Small intestine (tissue), 7 donors: ENCODE data around the gene AACS. TPM values are rescaled to one million over a fixed set of nuclear protein-coding genes. Genes with fewer than 3 reads are reported as not detected.

ENCODE experiments used
- DNase-seq, 2 donors: peaks; one replicate each; pipeline versions ENCODE4 v3.0.0 to v3.0.0-alpha.2; 2013
- FAIRE-seq: peaks from 2 replicates; lab custom pipeline; 2012; peaks lifted over from hg19 to GRCh38; lab: Jason Lieb, UNC
- H3K27ac ChIP-seq, 3 donors: one replicate each; pipeline ENCODE4 v1.5.1; 2013; ENCODE audit warnings: low read length in 2 of 3, mild to moderate bottlenecking in 2 of 3, control low read depth in 1 of 3, inconsistent platforms in 1 of 3, low read depth in 1 of 3, moderate library complexity in 1 of 3
- H3K27me3 ChIP-seq, 3 donors: one replicate each; pipeline ENCODE4 v1.6.1; 2013; ENCODE audit warnings: low read length in 3 of 3, inconsistent platforms in 1 of 3; ENCODE audit not compliant: control insufficient read depth in 3 of 3, insufficient read depth in 3 of 3
- H3K36me3 ChIP-seq, 3 donors: one replicate each; pipeline ENCODE4 v1.6.1; 2013; ENCODE audit warnings: low read length in 3 of 3, inconsistent platforms in 1 of 3, low read depth in 1 of 3, mild to moderate bottlenecking in 1 of 3, moderate library complexity in 1 of 3; ENCODE audit not compliant: control insufficient read depth in 3 of 3, insufficient read depth in 2 of 3
- H3K4me1 ChIP-seq, 3 donors: one replicate each; pipeline ENCODE4 v1.6.1; 2013; ENCODE audit warnings: low read length in 2 of 3, inconsistent platforms in 1 of 3, low read depth in 1 of 3, mild to moderate bottlenecking in 1 of 3, moderate library complexity in 1 of 3; ENCODE audit not compliant: control insufficient read depth in 3 of 3, insufficient read depth in 2 of 3
- H3K4me3 ChIP-seq, 3 donors: one replicate each; pipeline ENCODE4 v1.5.1; 2013; ENCODE audit warnings: low read length in 3 of 3, control low read depth in 1 of 3, inconsistent platforms in 1 of 3, low read depth in 1 of 3, mild to moderate bottlenecking in 1 of 3, moderate library complexity in 1 of 3
- H3K9me3 ChIP-seq, 2 donors: one replicate each; pipeline ENCODE4 v1.6.1; 2013; ENCODE audit warnings: low read depth in 1 of 2, low read length in 1 of 2; ENCODE audit not compliant: control insufficient read depth in 2 of 2, insufficient read depth in 1 of 2
- WGBS, 3 donors: extraction: QIAGEN DNeasy Blood & Tissue Kit; methylation state at CpG; one replicate each; pipeline ENCODE4 v1.1.7; 2013; 5-methylcytosine and 5-hydroxymethylcytosine counted together
- polyA plus RNA-seq, 4 donors: library from polyadenylated mRNA; stranded (reverse) in 3 of 4; unstranded in 1 of 4; fragments of 200-250 nt in 3 of 4; fragments of 120-200 nt in 1 of 4; gene quantifications; one replicate each; pipeline versions ENCODE4 v1.2.1 to v1.2.3, GENCODE V29; 2013
- donor health status: healthy with polysubstance abuse.
- donor health status: control.
- donor health status: control.
- donor health status: Bipolar disorder and iron deficiency.
- donor health status: healthy.

Gene AACS
- polyA plus RNA-seq, 4 donors: 15.8 to 35.9 (median 22.4) TPM

DNA sequence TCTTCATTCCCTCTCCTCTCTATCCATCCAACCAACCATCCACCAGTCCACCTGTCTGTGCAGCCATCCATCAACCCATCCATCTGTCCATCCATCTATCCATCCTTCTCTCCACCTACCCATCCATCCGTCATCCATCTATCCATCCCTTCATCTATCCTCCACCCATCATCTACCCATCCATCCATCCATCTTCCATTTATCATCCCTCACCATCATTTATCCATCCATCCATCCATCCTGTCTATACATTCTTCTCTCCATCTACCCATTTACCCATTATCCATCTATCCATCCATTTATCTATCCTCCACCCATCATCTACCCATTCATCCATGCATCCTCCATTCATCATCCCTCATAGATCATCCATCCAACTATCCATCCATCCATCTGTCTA, 24.4 kb downstream of the AACS start:
- Histone ChIP-seq H3K9me3 (no peaks in the 10 kb centered on the region), H3K4me1 (peaks cover 0 to 13% (median 0%) of the 10 kb centered on the region in 3 donors), H3K27ac (no peak overlapping the region), H3K36me3 (peaks cover 3 to 66% (median 21%) of the 10 kb centered on the region in 3 donors), H3K27me3 (no peaks in the 10 kb centered on the region), H3K4me3 (no peak overlapping the region)
- whole genome bisulfite sequencing, 3 donors: 97 to 100% (median 100%) methylated on average over 1 of the region's 1 CpG
- no peak for DNase-seq
- no peak for FAIRE-seq

DNA sequence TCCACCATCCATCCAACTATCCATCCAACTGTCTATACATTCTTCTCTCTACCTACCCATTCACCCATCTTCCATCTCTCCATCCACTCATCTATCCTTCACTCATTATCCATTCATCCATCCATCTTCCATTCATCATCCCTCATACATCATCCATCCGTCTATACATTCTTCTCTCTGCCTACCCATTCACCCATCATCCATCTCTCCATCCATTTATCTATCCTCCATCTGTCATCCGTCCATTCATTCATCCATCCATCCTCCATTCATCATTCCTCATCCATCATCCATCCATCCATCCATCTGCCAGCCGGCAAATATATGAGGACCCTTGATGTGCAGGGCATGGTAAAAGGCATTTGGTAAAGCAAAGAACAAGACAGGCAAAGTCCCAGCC, 25.2 kb downstream of the AACS start:
- Histone ChIP-seq H3K4me3 (no peak overlapping the region), H3K4me1 (peaks cover 0 to 13% (median 0%) of the 10 kb centered on the region in 3 donors), H3K27me3 (no peaks in the 10 kb centered on the region), H3K36me3 (peaks cover 3 to 66% (median 16%) of the 10 kb centered on the region in 3 donors), H3K9me3 (no peaks in the 10 kb centered on the region), H3K27ac (no peak overlapping the region)
- no peak for FAIRE-seq
- 94 to 96% (median 95%) methylated on average over 3 of the region's 3 CpGs for WGBS, 3 donors
- DNase-seq: no peak

DNA sequence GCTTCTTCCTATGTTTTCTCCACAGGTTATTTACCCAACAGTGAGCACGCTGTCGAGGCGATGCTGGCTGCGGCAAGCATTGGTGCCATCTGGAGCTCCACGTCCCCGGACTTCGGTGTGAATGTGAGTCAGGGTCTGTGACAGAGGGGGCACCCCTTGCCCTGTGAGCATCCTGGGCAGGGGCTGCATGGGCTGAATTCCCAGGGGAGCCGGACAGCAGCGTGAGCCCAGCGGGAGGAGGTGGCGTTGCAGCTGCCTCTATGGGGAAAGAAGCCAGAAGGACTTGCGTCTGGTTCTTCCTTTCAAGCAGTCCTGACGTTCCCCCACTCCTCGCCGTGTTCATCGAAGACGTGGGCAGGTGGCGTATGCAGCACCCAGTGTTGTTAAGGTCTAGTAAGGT, 26.2 kb downstream of the AACS start:
- 95 to 98% (median 97%) methylated on average over 18 of the region's 18 CpGs for WGBS, 3 donors
- Histone ChIP-seq H3K9me3 (no peaks in the 10 kb centered on the region), H3K4me3 (no peak overlapping the region), H3K4me1 (peaks cover 0 to 13% (median 0%) of the 10 kb centered on the region in 3 donors), H3K36me3 (peaks cover 3 to 71% (median 15%) of the 10 kb centered on the region in 3 donors), H3K27ac (no peak overlapping the region), H3K27me3 (no peaks in the 10 kb centered on the region)
- FAIRE-seq: no peak
- no peak for DNase-seq

DNA sequence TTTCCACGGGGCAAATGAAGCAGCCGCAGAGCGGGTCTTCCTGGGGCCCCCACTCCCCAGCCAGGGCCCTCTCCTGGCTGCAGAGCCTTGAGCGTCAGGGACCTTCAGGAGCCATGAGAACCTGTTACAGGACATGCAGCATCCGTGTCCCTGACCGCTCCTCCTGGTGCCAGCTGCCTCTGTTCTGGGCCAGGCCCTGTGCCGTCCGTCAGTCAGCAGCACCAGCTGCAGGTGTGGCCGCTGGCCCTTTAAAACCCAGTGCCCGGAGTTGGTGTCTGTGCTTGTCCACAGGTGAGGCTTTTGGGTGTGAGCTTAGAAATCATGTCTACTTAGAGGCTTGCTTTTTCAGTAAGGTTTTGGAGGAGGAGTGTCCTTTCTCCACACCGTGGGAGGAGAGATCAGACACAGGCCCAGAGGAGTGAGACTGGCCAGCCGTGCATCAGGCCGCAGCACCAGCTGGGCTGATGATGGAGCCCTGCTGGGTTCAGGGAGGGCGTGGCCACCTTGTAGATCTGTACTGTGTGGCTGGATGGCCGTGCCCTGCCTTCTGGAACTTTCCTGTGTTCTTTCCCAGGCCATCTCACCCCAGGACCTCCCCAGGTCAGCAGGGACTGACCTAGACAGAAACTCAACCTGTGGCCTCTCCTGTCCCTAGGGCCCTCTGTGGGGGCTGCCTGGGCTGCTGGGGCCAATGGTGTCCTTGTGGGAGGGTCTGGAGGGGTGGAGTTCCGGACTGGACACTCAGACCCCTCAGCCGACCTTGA, 27.1 kb downstream of the AACS start:
- Histone ChIP-seq H3K27ac (peak overlapping the region in 2 of 3 donors; percentile 63 to 66), H3K4me1 (peaks cover 0 to 13% (median 0%) of the 10 kb centered on the region in 3 donors), H3K27me3 (no peaks in the 10 kb centered on the region), H3K36me3 (peaks cover 3 to 71% (median 13%) of the 10 kb centered on the region in 3 donors), H3K4me3 (no peak overlapping the region), H3K9me3 (no peaks in the 10 kb centered on the region)
- no peak for FAIRE-seq
- DNase-seq: no peak
- WGBS, 3 donors: 74 to 78% (median 77%) methylated on average over 17 of the region's 17 CpGs

DNA sequence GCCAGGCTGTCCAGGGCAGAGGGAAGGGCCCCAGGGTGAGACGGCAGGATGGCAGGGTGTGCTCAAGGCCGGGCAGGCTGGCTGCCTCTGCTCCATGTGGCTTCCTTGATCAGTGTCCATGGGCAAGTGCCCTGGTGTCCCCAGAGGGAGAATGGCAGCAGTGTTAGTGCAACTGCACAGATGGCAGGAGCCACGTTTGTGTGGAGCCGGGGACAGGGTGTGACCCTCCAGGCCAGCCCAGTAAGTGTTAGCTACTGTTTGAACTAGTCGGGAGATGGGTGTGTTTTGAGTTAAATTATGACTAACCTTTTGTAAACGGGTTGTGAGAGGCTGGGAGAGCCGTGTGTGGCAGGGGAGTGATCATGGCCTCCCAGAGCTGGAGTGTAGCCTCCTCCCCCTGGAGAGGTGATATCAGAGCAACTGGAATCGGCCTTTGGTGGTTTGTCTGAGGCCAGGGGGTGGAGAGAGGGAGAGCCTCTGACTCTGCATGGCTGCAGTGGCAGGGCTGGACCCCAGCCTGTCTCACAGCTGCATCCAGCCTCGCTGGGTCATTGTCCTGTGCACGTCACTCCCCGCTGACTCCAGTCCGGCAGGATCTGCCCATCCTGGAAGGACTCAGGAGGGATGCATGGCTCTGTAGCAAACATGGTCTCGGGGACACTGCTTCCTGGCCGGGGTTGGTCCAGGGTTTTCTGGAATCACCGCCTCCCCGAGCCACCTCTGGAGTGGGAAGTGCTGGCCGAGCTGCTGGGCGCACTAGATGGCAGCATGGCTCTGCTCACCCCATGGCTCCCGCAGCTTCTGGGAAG, 27.8 kb downstream of the AACS start:
- Histone ChIP-seq H3K4me3 (no peak overlapping the region), H3K4me1 (peaks cover 0 to 13% (median 0%) of the 10 kb centered on the region in 3 donors), H3K36me3 (peaks cover 3 to 64% (median 10%) of the 10 kb centered on the region in 3 donors), H3K27ac (peak overlapping the region in 2 of 3 donors; percentile 66 to 79), H3K27me3 (no peaks in the 10 kb centered on the region), H3K9me3 (no peaks in the 10 kb centered on the region)
- WGBS, 3 donors: 20 to 50% (median 40%) methylated on average over 17 to 19 of the region's 19 CpGs
- FAIRE-seq (no peak), DNase-seq (peak; percentile 69 to 79)

DNA sequence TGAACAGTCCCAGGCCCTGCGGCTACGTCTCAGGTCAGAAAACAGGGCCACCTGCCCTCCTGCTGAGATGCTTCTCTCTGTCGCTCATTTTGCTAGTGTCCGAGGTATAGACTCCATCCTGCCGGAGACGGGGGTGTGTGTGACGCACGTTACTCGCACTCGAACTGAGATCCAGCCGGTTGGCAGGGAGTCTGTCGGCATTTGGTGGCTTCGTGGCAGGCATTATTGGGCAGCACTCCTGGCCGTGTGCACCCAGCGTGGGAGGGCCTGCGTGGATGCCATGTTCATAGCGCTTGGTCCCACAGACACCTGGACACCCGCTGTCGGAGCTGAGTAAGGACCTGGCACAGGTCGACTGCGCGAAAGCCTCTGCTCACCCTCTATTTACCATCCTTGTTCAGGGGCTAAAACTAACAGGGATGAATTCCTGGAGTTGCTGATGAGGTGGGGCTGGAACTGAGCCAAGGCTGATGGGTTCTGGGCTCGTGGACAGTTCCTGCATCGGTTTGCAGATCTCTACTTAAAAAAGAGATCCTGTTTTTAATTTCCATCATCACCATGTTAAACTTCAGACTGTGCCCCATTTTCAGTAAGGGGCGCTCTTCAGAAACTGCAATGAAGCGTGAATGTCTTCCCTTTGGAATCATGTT, 28.6 kb downstream of the AACS start:
- Histone ChIP-seq H3K4me1 (peaks cover 0 to 15% (median 0%) of the 10 kb centered on the region in 3 donors), H3K4me3 (no peak overlapping the region), H3K36me3 (peaks cover 3 to 58% (median 7%) of the 10 kb centered on the region in 3 donors), H3K27ac (peak overlapping the region in 2 of 3 donors; percentile 66 to 79), H3K27me3 (no peaks in the 10 kb centered on the region), H3K9me3 (no peaks in the 10 kb centered on the region)
- 84 to 91% (median 88%) methylated on average over 26 of the region's 26 CpGs for WGBS, 3 donors
- no peak for DNase-seq
- no peak for FAIRE-seq

DNA sequence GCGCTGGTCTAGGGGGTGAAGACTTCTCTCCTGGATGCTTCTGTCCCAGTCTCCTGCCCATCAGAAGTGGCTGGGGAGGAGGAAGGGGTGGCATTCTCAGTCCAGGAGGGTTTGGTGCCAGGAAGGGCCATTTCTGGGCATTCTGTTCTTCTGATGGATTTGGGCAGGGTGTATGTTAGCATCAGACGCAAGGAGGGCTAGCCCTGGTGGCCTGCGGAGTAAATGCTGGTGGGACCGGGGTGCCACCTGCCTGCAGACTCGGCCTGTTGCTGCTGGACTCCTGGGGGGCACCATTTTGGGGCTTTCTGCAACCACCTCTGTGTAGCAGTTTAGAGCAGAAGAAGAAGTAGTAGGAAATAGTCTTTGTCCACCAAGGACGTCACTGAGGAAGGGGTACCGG, 31.7 kb downstream of the AACS start:
- Histone ChIP-seq H3K36me3 (peaks cover 0 to 46% (median 0%) of the 10 kb centered on the region in 3 donors), H3K4me3 (no peak overlapping the region), H3K4me1 (peaks cover 3 to 32% (median 5%) of the 10 kb centered on the region in 3 donors), H3K27me3 (no peaks in the 10 kb centered on the region), H3K27ac (no peak overlapping the region), H3K9me3 (no peaks in the 10 kb centered on the region)
- 89 to 93% (median 91%) methylated on average over 7 of the region's 7 CpGs for WGBS, 3 donors
- no peak for DNase-seq
- no peak for FAIRE-seq

DNA sequence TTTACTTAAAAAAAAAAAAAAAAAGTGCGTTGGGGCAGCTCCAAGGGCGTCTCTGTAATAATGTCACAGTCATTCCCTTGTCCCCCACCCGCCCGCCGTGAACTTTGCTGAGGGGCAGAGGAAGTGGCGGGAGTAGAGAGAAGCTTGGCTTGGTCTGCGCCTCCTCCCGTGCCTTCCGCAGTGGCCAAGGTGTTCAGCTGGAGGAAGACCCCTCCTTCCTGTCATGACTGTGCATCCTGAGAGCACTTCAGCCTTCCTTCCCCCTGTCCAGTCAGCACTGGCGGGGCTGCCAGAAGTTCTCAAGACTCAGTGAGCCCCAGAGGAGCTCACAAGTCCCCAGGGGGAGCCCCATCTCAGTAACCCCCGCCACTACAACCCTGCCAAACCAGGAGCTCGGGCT, 32.2 kb downstream of the AACS start:
- Histone ChIP-seq H3K9me3 (no peaks in the 10 kb centered on the region), H3K4me3 (no peak overlapping the region), H3K36me3 (peaks cover 0 to 44% (median 0%) of the 10 kb centered on the region in 3 donors), H3K27ac (no peak overlapping the region), H3K4me1 (peaks cover 3 to 31% (median 5%) of the 10 kb centered on the region in 3 donors), H3K27me3 (no peaks in the 10 kb centered on the region)
- FAIRE-seq (no peak), DNase-seq (no peak)
- WGBS, 3 donors: 76 to 87% (median 78%) methylated on average over 10 to 12 of the region's 12 CpGs
